ENCODE results near the gene KCNK17.

The KCNK17 gene

GRCh38 chr6:39330057-39330456 lies 15.8 kb upstream of the KCNK17 start:
- H3K4me1 ChIP-seq = peaks cover 5 to 28% (median 20%) of the 10 kb centered on the region in 10 experiments; a peak in 19 of 20 replicates
- H3K4me3 ChIP-seq = no peak overlapping the region
- peak overlapping the region; percentile 3 to 75 (median 38); a peak in 16 of 22 replicates for H3K4me2 ChIP-seq
- H3K27ac ChIP-seq = peak overlapping the region in 6 of 11 experiments; percentile 8 to 60 (median 40); a peak in 7 of 22 replicates
- H4K20me1 ChIP-seq = no peaks in the 10 kb centered on the region; a peak in 1 of 22 replicates
- no peaks in the 10 kb centered on the region for H3K9me3 ChIP-seq (replicated peaks in 1 of 11)
- no peaks in the 10 kb centered on the region for H3K27me3 ChIP-seq
- TF ChIP-seq Cebpa-rat (IDR thresholded peaks at IDR 0.05) = no peak
- no peaks in the 10 kb centered on the region for H3K36me3 ChIP-seq
- no peak overlapping the region for H3K9ac ChIP-seq

GRCh38 chr6:39328066-39328465 lies 13.8 kb upstream of the KCNK17 start:
- Histone ChIP-seq H3K4me2 (no peak overlapping the region), H3K27me3 (no peaks in the 10 kb centered on the region), H3K4me1 (peaks cover 5 to 18% (median 15%) of the 10 kb centered on the region in 10 experiments; a peak in 17 of 20 replicates), H3K36me3 (no peaks in the 10 kb centered on the region), H4K20me1 (no peaks in the 10 kb centered on the region; a peak in 1 of 22 replicates), H3K4me3 (no peak overlapping the region), H3K27ac (no peak overlapping the region), H3K9me3 (replicated peaks in 1 of 11) (no peaks in the 10 kb centered on the region), H3K9ac (no peak overlapping the region)
- no peak for TF ChIP-seq Cebpa-rat (IDR thresholded peaks at IDR 0.05)

- H3K27ac ChIP-seq = no peak overlapping the region
- no peaks in the 10 kb centered on the region for H3K9me3 ChIP-seq (replicated peaks in 1 of 11)
- H3K9ac ChIP-seq = no peak overlapping the region
- H3K36me3 ChIP-seq = no peaks in the 10 kb centered on the region
- peaks cover 5 to 19% (median 16%) of the 10 kb centered on the region in 10 experiments; a peak in 18 of 20 replicates for H3K4me1 ChIP-seq
- H3K4me3 ChIP-seq = no peak overlapping the region
- H3K27me3 ChIP-seq = no peaks in the 10 kb centered on the region
- H3K4me2 ChIP-seq = no peak overlapping the region
- no peak for TF ChIP-seq Cebpa-rat (IDR thresholded peaks at IDR 0.05)
- no peaks in the 10 kb centered on the region; a peak in 1 of 22 replicates for H4K20me1 ChIP-seq
Observed at GRCh38 chr6:39327507-39327906, 13.3 kb upstream of the KCNK17 start.

- no peak within 1 kb of the TSS for H3K4me3 ChIP-seq
- peaks cover 0 to 6% (median 0%) of the 10 kb centered on the region in 11 experiments; a peak in 2 of 22 replicates for H4K20me1 ChIP-seq
- H3K4me1 ChIP-seq = peaks cover 29 to 49% (median 43%) of the 10 kb centered on the region in 10 experiments
- peak within 1 kb of the TSS in 2 of 11 experiments; percentile 80 to 81; a peak in 2 of 22 replicates for H3K27ac ChIP-seq
- no peaks in the 10 kb centered on the region; a peak in 1 of 22 replicates for H3K27me3 ChIP-seq
- TF ChIP-seq Cebpa-rat (IDR thresholded peaks at IDR 0.05) = no peak
- no peaks in the 10 kb centered on the region for H3K36me3 ChIP-seq
- H3K9me3 ChIP-seq (replicated peaks in 1 of 11) = no peaks in the 10 kb centered on the region
- H3K9ac ChIP-seq = no peak within 1 kb of the TSS
- peak within 1 kb of the TSS; percentile 64 to 93 (median 83) for H3K4me2 ChIP-seq
Observed at GRCh38 chr6:39322306-39322850, 8.2 kb upstream of the KCNK17 start, which contains the start of gene KCNK16. Gene KCNK16, minus strand, starts transcription at chr6:39322702. Its CDS starts 162 bp downstream, at chr6:39322540.

- Histone ChIP-seq H3K4me1 (peaks cover 29 to 49% (median 45%) of the 10 kb centered on the region in 10 experiments), H3K4me3 (no peak overlapping the region), H4K20me1 (peaks cover 0 to 6% (median 0%) of the 10 kb centered on the region in 11 experiments; a peak in 2 of 22 replicates), H3K4me2 (peak overlapping the region; percentile 64 to 93 (median 83)), H3K36me3 (no peaks in the 10 kb centered on the region), H3K27me3 (no peaks in the 10 kb centered on the region; a peak in 1 of 22 replicates), H3K27ac (peak overlapping the region in 2 of 11 experiments; percentile 80 to 81; a peak in 2 of 22 replicates), H3K9ac (no peak overlapping the region), H3K9me3 (replicated peaks in 1 of 11) (no peaks in the 10 kb centered on the region)
- no peak for TF ChIP-seq Cebpa-rat (IDR thresholded peaks at IDR 0.05)
Observed at GRCh38 chr6:39321761-39322160, 7.5 kb upstream of the KCNK17 start.

- H3K4me3 ChIP-seq = peak overlapping the region in 1 of 10 experiments; percentile 9; a peak in 1 of 20 replicates
- peaks cover 0 to 9% (median 2%) of the 10 kb centered on the region in 11 experiments; a peak in 8 of 22 replicates for H3K27me3 ChIP-seq
- H3K4me1 ChIP-seq = peaks cover 29 to 61% (median 54%) of the 10 kb centered on the region in 10 experiments
- H3K36me3 ChIP-seq = no peaks in the 10 kb centered on the region
- TF ChIP-seq Cebpa-rat (IDR thresholded peaks at IDR 0.05) = peak in 4 of 11 experiments; percentile 40 to 68 (median 65); a peak in 8 of 22 replicates
- H4K20me1 ChIP-seq = peaks cover 0 to 6% (median 0%) of the 10 kb centered on the region in 11 experiments; a peak in 2 of 22 replicates
- peak overlapping the region in 7 of 11 experiments; percentile 1 to 63 (median 47); a peak in 10 of 22 replicates for H3K9ac ChIP-seq
- H3K4me2 ChIP-seq = peak overlapping the region; percentile 40 to 93 (median 83)
- H3K27ac ChIP-seq = peak overlapping the region in 8 of 11 experiments; percentile 36 to 81 (median 64); a peak in 16 of 22 replicates
- H3K9me3 ChIP-seq (replicated peaks in 1 of 11) = no peaks in the 10 kb centered on the region
Observed at GRCh38 chr6:39320363-39320984, 6.3 kb upstream of the KCNK17 start.

GRCh38 chr6:39319621-39320362 lies 5.6 kb upstream of the KCNK17 start:
- Histone ChIP-seq H3K27ac (peak overlapping the region in 8 of 11 experiments; percentile 36 to 81 (median 64); a peak in 15 of 22 replicates), H3K27me3 (peaks cover under 1 to 16% (median 8%) of the 10 kb centered on the region in 11 experiments; a peak in 18 of 22 replicates), H3K4me3 (no peak overlapping the region), H3K4me2 (peak overlapping the region; percentile 40 to 93 (median 83)), H3K4me1 (peaks cover 32 to 68% (median 60%) of the 10 kb centered on the region in 10 experiments), H4K20me1 (peaks cover 0 to 10% (median 0%) of the 10 kb centered on the region in 11 experiments; a peak in 4 of 22 replicates), H3K9me3 (replicated peaks in 1 of 11) (no peaks in the 10 kb centered on the region), H3K36me3 (no peaks in the 10 kb centered on the region), H3K9ac (peak overlapping the region in 6 of 11 experiments; percentile 35 to 63 (median 54); a peak in 4 of 22 replicates)
- no peak for TF ChIP-seq Cebpa-rat (IDR thresholded peaks at IDR 0.05)

- Histone ChIP-seq H3K9ac (no peak overlapping the region), H3K4me2 (0 out of 22 replicates have a peak overlapping the region, but pooled peaks of 2 of the 11 experiments have one; percentile 10 to 100), H3K36me3 (no peaks in the 10 kb centered on the region), H4K20me1 (peaks cover 0 to 32% (median 8%) of the 10 kb centered on the region in 11 experiments; a peak in 11 of 22 replicates), H3K4me1 (peaks cover 45 to 82% (median 76%) of the 10 kb centered on the region in 10 experiments), H3K27ac (no peak overlapping the region), H3K9me3 (replicated peaks in 1 of 11) (no peaks in the 10 kb centered on the region), H3K27me3 (peaks cover 26 to 41% (median 34%) of the 10 kb centered on the region in 11 experiments), H3K4me3 (no peak overlapping the region)
- no peak for TF ChIP-seq Cebpa-rat (IDR thresholded peaks at IDR 0.05)
Observed at GRCh38 chr6:39317256-39317655, 3.0 kb upstream of the KCNK17 start.
